Astrocyte of the cerebellum (primary cell): ENCODE results near the gene VKORC1L1.
"Not testable (repeated sequence)": the region's sequence is repeated elsewhere in the genome, so short reads cannot be mapped to it uniquely, and the experiment has no call there.

Experiments used
- DNase-seq: peaks from one replicate; pipeline ENCODE4 v3.0.0-alpha.2; 2011; ENCODE audit warnings: low read depth
- H3K4me3 ChIP-seq: 2 replicates; pipeline ENCODE4 v1.5.1; 2011; ENCODE audit warnings: mild to moderate bottlenecking, low read depth, low read length, moderate library complexity
- in situ Hi-C: cut with HindIII; loops from 2 replicates; pipeline ENCODE4 v1.10.0; 2017; ENCODE audit warnings: low sequenced_read_pairs
- TF ChIP-seq, protein P1 (sequence below): IDR thresholded peaks from 2 replicates; pipeline ENCODE4 v1.5.1; 2012; ENCODE audit warnings: low read length, low read depth, moderate library complexity, mild to moderate bottlenecking; ENCODE audit errors: missing control alignments

VKORC1L1 gene

GRCh38 chr7:65992526-65992925, 119.7 kb downstream of the VKORC1L1 start:
- in situ Hi-C loops, result no loop called here

GRCh38 chr7:65994984-65995383, 122.1 kb downstream of the VKORC1L1 start:
- DNase-seq, in situ Hi-C loops, H3K4me3 ChIP-seq: not testable (repeated sequence)

More at GRCh38 chr7:65992526-65992925, 119.7 kb downstream of the VKORC1L1 start:
- no peak overlapping the region for H3K4me3 ChIP-seq
- TF ChIP-seq, protein P1, sequence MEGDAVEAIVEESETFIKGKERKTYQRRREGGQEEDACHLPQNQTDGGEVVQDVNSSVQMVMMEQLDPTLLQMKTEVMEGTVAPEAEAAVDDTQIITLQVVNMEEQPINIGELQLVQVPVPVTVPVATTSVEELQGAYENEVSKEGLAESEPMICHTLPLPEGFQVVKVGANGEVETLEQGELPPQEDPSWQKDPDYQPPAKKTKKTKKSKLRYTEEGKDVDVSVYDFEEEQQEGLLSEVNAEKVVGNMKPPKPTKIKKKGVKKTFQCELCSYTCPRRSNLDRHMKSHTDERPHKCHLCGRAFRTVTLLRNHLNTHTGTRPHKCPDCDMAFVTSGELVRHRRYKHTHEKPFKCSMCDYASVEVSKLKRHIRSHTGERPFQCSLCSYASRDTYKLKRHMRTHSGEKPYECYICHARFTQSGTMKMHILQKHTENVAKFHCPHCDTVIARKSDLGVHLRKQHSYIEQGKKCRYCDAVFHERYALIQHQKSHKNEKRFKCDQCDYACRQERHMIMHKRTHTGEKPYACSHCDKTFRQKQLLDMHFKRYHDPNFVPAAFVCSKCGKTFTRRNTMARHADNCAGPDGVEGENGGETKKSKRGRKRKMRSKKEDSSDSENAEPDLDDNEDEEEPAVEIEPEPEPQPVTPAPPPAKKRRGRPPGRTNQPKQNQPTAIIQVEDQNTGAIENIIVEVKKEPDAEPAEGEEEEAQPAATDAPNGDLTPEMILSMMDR, result no peak
- no peak for DNase-seq

- in situ Hi-C loops, H3K4me3 ChIP-seq, DNase-seq: not testable (repeated sequence)
Observed at GRCh38 chr7:66000823-66001417, 128.0 kb downstream of the VKORC1L1 start.

DNA sequence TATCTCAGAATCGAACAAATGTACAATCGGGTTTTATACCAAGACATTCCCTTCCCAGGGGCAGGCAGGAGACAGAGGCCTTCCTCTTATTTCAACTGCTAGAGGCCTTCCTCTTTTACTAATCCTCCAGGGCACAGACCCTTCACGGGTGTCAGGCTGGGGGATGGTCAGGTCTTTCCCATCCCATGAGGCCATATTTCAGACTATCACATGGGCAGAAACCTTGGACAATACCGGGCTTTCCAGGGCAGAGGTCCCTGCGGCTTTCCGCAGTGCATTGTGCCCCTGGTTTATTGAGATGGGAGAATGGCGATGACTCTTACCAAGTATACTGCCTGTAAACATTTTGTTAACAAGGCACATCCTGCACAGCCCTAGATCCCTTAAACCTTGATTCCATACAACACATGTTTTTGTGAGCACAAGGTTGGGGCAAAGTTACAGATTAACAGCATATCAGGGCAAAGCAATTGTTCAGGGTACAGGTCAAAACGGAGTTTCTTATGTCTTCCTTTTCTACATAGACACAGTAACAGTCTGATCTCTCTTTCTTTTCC, 132.3 kb downstream of the VKORC1L1 start:
- DNase-seq, H3K4me3 ChIP-seq, in situ Hi-C loops: not testable (repeated sequence)

- TF ChIP-seq, protein P1, result no peak
- in situ Hi-C loops, result no loop called here
- no peak overlapping the region for H3K4me3 ChIP-seq
- no peak for DNase-seq
Observed at GRCh38 chr7:66007232-66007631, 134.4 kb downstream of the VKORC1L1 start.
